ENCODE data around the gene ABCF2.

GRCh38 chr7:151172273-151173141 is 54.5 kb downstream of the ABCF2 start:
- TF ChIP-seq, protein P1, sequence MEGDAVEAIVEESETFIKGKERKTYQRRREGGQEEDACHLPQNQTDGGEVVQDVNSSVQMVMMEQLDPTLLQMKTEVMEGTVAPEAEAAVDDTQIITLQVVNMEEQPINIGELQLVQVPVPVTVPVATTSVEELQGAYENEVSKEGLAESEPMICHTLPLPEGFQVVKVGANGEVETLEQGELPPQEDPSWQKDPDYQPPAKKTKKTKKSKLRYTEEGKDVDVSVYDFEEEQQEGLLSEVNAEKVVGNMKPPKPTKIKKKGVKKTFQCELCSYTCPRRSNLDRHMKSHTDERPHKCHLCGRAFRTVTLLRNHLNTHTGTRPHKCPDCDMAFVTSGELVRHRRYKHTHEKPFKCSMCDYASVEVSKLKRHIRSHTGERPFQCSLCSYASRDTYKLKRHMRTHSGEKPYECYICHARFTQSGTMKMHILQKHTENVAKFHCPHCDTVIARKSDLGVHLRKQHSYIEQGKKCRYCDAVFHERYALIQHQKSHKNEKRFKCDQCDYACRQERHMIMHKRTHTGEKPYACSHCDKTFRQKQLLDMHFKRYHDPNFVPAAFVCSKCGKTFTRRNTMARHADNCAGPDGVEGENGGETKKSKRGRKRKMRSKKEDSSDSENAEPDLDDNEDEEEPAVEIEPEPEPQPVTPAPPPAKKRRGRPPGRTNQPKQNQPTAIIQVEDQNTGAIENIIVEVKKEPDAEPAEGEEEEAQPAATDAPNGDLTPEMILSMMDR (IDR thresholded peaks at IDR 0.05): peak; percentile 100
- TF ChIP-seq POLR2AphosphoS5 (IDR thresholded peaks at IDR 0.05) (no peak), POLR2A (IDR thresholded peaks at IDR 0.05) (no peak), EP300 (IDR thresholded peaks at IDR 0.05; ENCODE audit: low read depth) (no peak)
